IPS-15b (cell line): ENCODE data around the gene SMARCB1.

Experiments
- H3K27me3 ChIP-seq: one replicate; pipeline ENCODE4 v1.6.1; 2013; ENCODE audit warnings: low read length; ENCODE audit not compliant: control insufficient read depth, insufficient read depth
- H3K36me3 ChIP-seq: one replicate; pipeline ENCODE4 v1.6.1; 2013; ENCODE audit warnings: low read length; ENCODE audit not compliant: control insufficient read depth, insufficient read depth
- H3K4me1 ChIP-seq: one replicate; pipeline ENCODE4 v1.6.1; 2013; ENCODE audit warnings: mild to moderate bottlenecking, low read length; ENCODE audit not compliant: control insufficient read depth, insufficient read depth
- H3K4me3 ChIP-seq: one replicate; pipeline ENCODE4 v1.5.1; 2013; ENCODE audit warnings: low read depth, low read length
- H3K9ac ChIP-seq: one replicate; pipeline ENCODE4 v1.6.1; 2013; ENCODE audit warnings: low read depth, mild to moderate bottlenecking, low read length
- H3K9me3 ChIP-seq: one replicate; pipeline ENCODE4 v1.6.1; 2013; ENCODE audit warnings: mild to moderate bottlenecking, low read length; ENCODE audit not compliant: control insufficient read depth, insufficient read depth

The SMARCB1 gene

GRCh38 chr22:23822101-23822671 is 35.4 kb downstream of the SMARCB1 start:
- Histone ChIP-seq H3K9ac (no peak overlapping the region), H3K4me3 (no peak overlapping the region), H3K36me3 (peaks cover 45% of the 10 kb centered on the region), H3K9me3 (no peaks in the 10 kb centered on the region), H3K4me1 (no peaks in the 10 kb centered on the region), H3K27me3 (no peaks in the 10 kb centered on the region)

- no peak overlapping the region for H3K4me3 ChIP-seq
- H3K9me3 ChIP-seq: no peaks in the 10 kb centered on the region
- no peak overlapping the region for H3K9ac ChIP-seq
- H3K4me1 ChIP-seq: no peaks in the 10 kb centered on the region
- peaks cover 45% of the 10 kb centered on the region for H3K36me3 ChIP-seq
- no peaks in the 10 kb centered on the region for H3K27me3 ChIP-seq
Observed at GRCh38 chr22:23823331-23823791, 36.6 kb downstream of the SMARCB1 start.

- Histone ChIP-seq H3K4me1 (no peaks in the 10 kb centered on the region), H3K9me3 (no peaks in the 10 kb centered on the region)
Observed at GRCh38 chr22:23824476-23825245, 37.9 kb downstream of the SMARCB1 start.

GRCh38 chr22:23825246-23825905 is 38.6 kb downstream of the SMARCB1 start:
- H3K4me1 ChIP-seq: no peaks in the 10 kb centered on the region
- no peaks in the 10 kb centered on the region for H3K9me3 ChIP-seq
- H3K36me3 ChIP-seq: peaks cover 54% of the 10 kb centered on the region
- H3K27me3 ChIP-seq: no peaks in the 10 kb centered on the region
- no peak overlapping the region for H3K9ac ChIP-seq
- H3K4me3 ChIP-seq: no peak overlapping the region

More at GRCh38 chr22:23824476-23825245, 37.9 kb downstream of the SMARCB1 start:
- Histone ChIP-seq H3K36me3 (peaks cover 54% of the 10 kb centered on the region), H3K9ac (no peak overlapping the region), H3K27me3 (no peaks in the 10 kb centered on the region), H3K4me3 (no peak overlapping the region)

GRCh38 chr22:23826510-23827350 is 40.0 kb downstream of the SMARCB1 start:
- H3K4me3 ChIP-seq: no peak overlapping the region
- no peaks in the 10 kb centered on the region for H3K4me1 ChIP-seq
- no peaks in the 10 kb centered on the region for H3K27me3 ChIP-seq
- peaks cover 46% of the 10 kb centered on the region for H3K36me3 ChIP-seq
- peak overlapping the region; percentile 4 for H3K9ac ChIP-seq
- H3K9me3 ChIP-seq: no peaks in the 10 kb centered on the region

- H3K27me3 ChIP-seq: no peaks in the 10 kb centered on the region
- H3K36me3 ChIP-seq: peaks cover 51% of the 10 kb centered on the region
- no peak overlapping the region for H3K4me3 ChIP-seq
- no peak overlapping the region for H3K9ac ChIP-seq
- H3K4me1 ChIP-seq: no peaks in the 10 kb centered on the region
- no peaks in the 10 kb centered on the region for H3K9me3 ChIP-seq
Observed at GRCh38 chr22:23827351-23827995, 40.7 kb downstream of the SMARCB1 start.

GRCh38 chr22:23828800-23829680 is 42.3 kb downstream of the SMARCB1 start:
- peaks cover 60% of the 10 kb centered on the region for H3K36me3 ChIP-seq
- no peaks in the 10 kb centered on the region for H3K9me3 ChIP-seq
- no peaks in the 10 kb centered on the region for H3K27me3 ChIP-seq
- H3K4me3 ChIP-seq: no peak overlapping the region
- no peaks in the 10 kb centered on the region for H3K4me1 ChIP-seq
- H3K9ac ChIP-seq: no peak overlapping the region

- Histone ChIP-seq H3K4me1 (no peaks in the 10 kb centered on the region), H3K36me3 (peaks cover 58% of the 10 kb centered on the region), H3K9me3 (no peaks in the 10 kb centered on the region), H3K9ac (no peak overlapping the region), H3K4me3 (no peak overlapping the region), H3K27me3 (no peaks in the 10 kb centered on the region)
Observed at GRCh38 chr22:23829845-23830372, 43.1 kb downstream of the SMARCB1 start.

- no peak overlapping the region for H3K4me3 ChIP-seq
- H3K36me3 ChIP-seq: peaks cover 58% of the 10 kb centered on the region
- no peak overlapping the region for H3K9ac ChIP-seq
- H3K27me3 ChIP-seq: no peaks in the 10 kb centered on the region
- no peaks in the 10 kb centered on the region for H3K4me1 ChIP-seq
- no peaks in the 10 kb centered on the region for H3K9me3 ChIP-seq
Observed at GRCh38 chr22:23831261-23831660, 44.5 kb downstream of the SMARCB1 start.

- H3K27me3 ChIP-seq: no peaks in the 10 kb centered on the region
- no peaks in the 10 kb centered on the region for H3K4me1 ChIP-seq
- H3K9ac ChIP-seq: no peak overlapping the region
- H3K4me3 ChIP-seq: no peak overlapping the region
- H3K36me3 ChIP-seq: peaks cover 54% of the 10 kb centered on the region
- H3K9me3 ChIP-seq: no peaks in the 10 kb centered on the region
Observed at GRCh38 chr22:23831781-23832180, 45.0 kb downstream of the SMARCB1 start.
